ENCODE results near the gene MORN1. TPM values are rescaled to one million over a fixed set of nuclear protein-coding genes. Genes with fewer than 3 reads are reported as not detected.

MORN1 gene
- total and polyA plus RNA-seq, 10 of the 15 experiments (the other 5 are each of a cell fraction or from before 2014, with no cell fraction given), result 0.76 to 7.9 (median 5.5) TPM

DNA sequence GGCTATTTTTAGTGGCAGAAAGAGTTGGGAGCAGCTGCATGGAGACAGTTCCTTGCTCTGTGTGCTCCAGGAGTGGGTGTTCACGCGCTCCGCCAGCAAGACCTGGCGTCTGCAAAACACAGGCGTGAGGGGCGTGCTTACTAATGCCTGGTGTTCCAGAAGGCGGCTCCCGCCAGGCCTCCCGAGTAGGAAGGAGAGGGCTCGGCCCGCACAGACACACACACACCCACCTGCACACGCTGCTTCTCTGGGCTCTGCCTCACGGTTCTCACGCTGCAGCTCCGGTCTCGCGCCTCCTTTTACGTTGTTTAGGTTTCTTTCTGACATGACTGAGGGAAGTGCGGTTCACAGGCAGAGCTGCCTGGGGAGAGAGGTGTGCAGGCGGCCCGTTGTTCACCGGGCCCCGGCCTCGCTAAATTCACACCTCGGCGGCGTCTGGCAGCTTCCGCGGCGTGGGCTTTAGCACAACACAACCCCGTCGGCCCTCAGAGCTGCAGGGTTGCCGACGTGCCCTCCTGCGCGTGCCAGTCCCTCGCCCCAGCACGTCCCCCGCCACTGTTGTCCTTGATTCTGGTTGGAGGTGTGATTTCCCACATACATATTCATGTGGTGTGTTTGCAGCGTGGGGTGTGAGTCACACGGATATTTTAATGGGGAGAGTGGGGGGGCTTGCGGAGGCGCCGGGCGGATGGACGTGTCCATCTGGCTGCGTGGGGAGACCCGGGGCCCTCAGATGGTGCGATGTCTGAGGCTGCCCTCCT, 86.3 kb downstream of the MORN1 start:
- no peak overlapping the region for H3K27ac ChIP-seq (ENCODE audit: control insufficient read depth, insufficient read depth)
- no peak overlapping the region for H2AFZ ChIP-seq (ENCODE audit: control insufficient read depth, low read depth, low read length)
- peaks cover 18% of the 10 kb centered on the region for H3K4me1 ChIP-seq (ENCODE audit: control insufficient read depth, insufficient read depth, low read length)
- H3K27me3 ChIP-seq (replicated peaks in 1 of 2; ENCODE audit: control insufficient read depth in 2 of 2, insufficient read depth in 2 of 2, low read length in 1 of 2), result no peaks in the 10 kb centered on the region
- ChIA-PET CTCF (no interaction called here), POLR2A (no interaction called here), RAD21 (ENCODE audit: unreplicated experiment) (no interaction called here), SMC1A (ENCODE audit: uncharacterized antibody, unreplicated experiment) (no interaction called here)
- H3K36me3 ChIP-seq (ENCODE audit: control insufficient read depth in 2 of 2, insufficient read depth in 2 of 2, low read length in 1 of 2), result peaks cover 2 to 17% of the 10 kb centered on the region in 2 experiments; a peak in 3 of 4 replicates
- intact Hi-C loops (cut with micrococcal nuclease; ENCODE audit: unreplicated experiment) (loop anchor here (10.0 kb wide), 1 partner anchor 240 kb away; no protein-coding TSS in a partner anchor), in situ Hi-C loops (cut with MboI) (no loop called here)
- H3K4me2 ChIP-seq (ENCODE audit: control insufficient read depth, insufficient read depth), result no peak overlapping the region
- ATAC-seq, result no peak
- H3K9ac ChIP-seq (ENCODE audit: control insufficient read depth, insufficient read depth, low read length), result no peak overlapping the region
- H4K20me1 ChIP-seq (ENCODE audit: control insufficient read depth, insufficient read depth), result no peaks in the 10 kb centered on the region
- FAIRE-seq, result no peak
- no peak for DNase-seq (ENCODE audit: low read depth, low spot score)
- no peak overlapping the region for H3K4me3 ChIP-seq
- no TSS peak for BruUV-seq (replicated peaks)
- H3K79me2 ChIP-seq (ENCODE audit: control insufficient read depth, insufficient read depth, low read length), result peaks cover 7% of the 10 kb centered on the region
- no peak for TF ChIP-seq MTA2 (IDR thresholded peaks at IDR 0.05; ENCODE audit: low read depth)
- TF ChIP-seq SP1 (IDR thresholded peaks at IDR 0.05; ENCODE audit: low read depth, low read length), result no peak
- TF ChIP-seq HDGF (IDR thresholded peaks at IDR 0.05), result no peak
- TF ChIP-seq NRF1 (conservative IDR thresholded peaks at IDR 0.05; ENCODE audit: low read depth, low read length), result no peak
- H3K9me3 ChIP-seq (replicated peaks; ENCODE audit: control insufficient read depth, insufficient read depth, low read length), result no peaks in the 10 kb centered on the region
- WGBS (ENCODE audit: insufficient coverage, insufficient replicate concordance, low lambda C conversion rate, missing lambda C conversion rate), result 96% methylated on average over 48 of the region's 49 CpGs

DNA sequence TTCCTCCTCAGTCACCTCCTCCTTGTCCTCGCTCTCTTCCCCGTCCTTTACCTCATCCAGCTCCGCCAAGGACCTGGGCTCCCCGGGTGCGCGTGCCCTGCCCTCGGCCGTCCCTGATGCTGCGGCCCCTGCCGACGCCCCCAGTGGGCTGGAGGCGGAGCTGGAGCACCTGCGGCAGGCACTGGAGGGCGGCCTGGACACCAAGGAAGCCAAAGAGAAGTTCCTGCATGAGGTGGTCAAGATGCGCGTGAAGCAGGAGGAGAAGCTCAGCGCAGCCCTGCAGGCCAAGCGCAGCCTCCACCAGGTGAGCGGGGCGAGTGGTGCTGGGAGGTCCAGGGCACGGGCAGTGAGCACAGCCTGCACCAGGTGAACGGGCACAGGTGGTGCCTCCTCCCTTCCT, 87.1 kb downstream of the MORN1 start:
- Histone ChIP-seq H2AFZ (ENCODE audit: control insufficient read depth, low read depth, low read length) (no peak overlapping the region), H3K79me2 (ENCODE audit: control insufficient read depth, insufficient read depth, low read length) (peaks cover 14% of the 10 kb centered on the region), H3K4me1 (ENCODE audit: control insufficient read depth, insufficient read depth, low read length) (peaks cover 26% of the 10 kb centered on the region), H3K27me3 (replicated peaks in 1 of 2; ENCODE audit: control insufficient read depth in 2 of 2, insufficient read depth in 2 of 2, low read length in 1 of 2) (no peaks in the 10 kb centered on the region), H4K20me1 (ENCODE audit: control insufficient read depth, insufficient read depth) (no peaks in the 10 kb centered on the region), H3K36me3 (ENCODE audit: control insufficient read depth in 2 of 2, insufficient read depth in 2 of 2, low read length in 1 of 2) (peaks cover 2 to 17% of the 10 kb centered on the region in 2 experiments; a peak in 3 of 4 replicates), H3K27ac (ENCODE audit: control insufficient read depth, insufficient read depth) (no peak overlapping the region), H3K4me2 (ENCODE audit: control insufficient read depth, insufficient read depth) (no peak overlapping the region), H3K9me3 (replicated peaks; ENCODE audit: control insufficient read depth, insufficient read depth, low read length) (no peaks in the 10 kb centered on the region), H3K9ac (ENCODE audit: control insufficient read depth, insufficient read depth, low read length) (no peak overlapping the region), H3K4me3 (no peak overlapping the region)
- FAIRE-seq, result no peak
- TF ChIP-seq EP300 (IDR thresholded peaks at IDR 0.05; ENCODE audit: borderline replicate concordance in 1 of 2, control insufficient read depth in 1 of 2, low read depth in 2 of 2, low read length in 2 of 2) (no peak), BCL3 (IDR thresholded peaks at IDR 0.05; ENCODE audit: borderline replicate concordance, insufficient read depth, low read depth, low read length, poor library complexity, severe bottlenecking) (no peak), SRF (IDR thresholded peaks at IDR 0.05; ENCODE audit: low read depth in 2 of 2, low read length in 2 of 2) (no peak)
- intact Hi-C loops (cut with micrococcal nuclease; ENCODE audit: unreplicated experiment) (loop anchor here (10.0 kb wide), 1 partner anchor 241 kb away; no protein-coding TSS in a partner anchor), in situ Hi-C loops (cut with MboI) (no loop called here)
- ChIA-PET POLR2A (no interaction called here), RAD21 (ENCODE audit: unreplicated experiment) (no interaction called here), CTCF (no interaction called here), SMC1A (ENCODE audit: uncharacterized antibody, unreplicated experiment) (no interaction called here)
- WGBS (ENCODE audit: insufficient coverage, insufficient replicate concordance, low lambda C conversion rate, missing lambda C conversion rate), result 95% methylated on average over 22 of the region's 22 CpGs
- no peak for ATAC-seq
- BruUV-seq (replicated peaks), result no TSS peak
- no peak for DNase-seq (ENCODE audit: low read depth, low spot score)

Data from GM12878 (cell line).